HEK293 (cell line): ENCODE data around the gene CHCHD6.

ENCODE experiments used
- CTCF ChIA-PET: fragments of 350-600 bp; formaldehyde crosslinking; extraction: SDS; loops from one replicate; lab custom pipeline; 2021; ENCODE audit warnings: antibody characterized with exemption; lab: Yijun Ruan, JAX
- POLR2A ChIA-PET: fragments of 300-600 bp; formaldehyde crosslinking; extraction: SDS; loops from one replicate; lab custom pipeline; 2020; ENCODE audit warnings: antibody characterized with exemption, inconsistent platforms; lab: Yijun Ruan, JAX
- H3K27ac ChIP-seq: fragments of 200-500 bp; sonication (Bioruptor generic); 2 replicates; pipeline ENCODE4 v1.5.1; 2014; ENCODE audit warnings: low read depth, low read length, control low read depth, inconsistent platforms; ENCODE audit errors: extremely low read depth
- H3K36me3 ChIP-seq, 2 experiments: fragments of 200-500 bp in 1 of 2; sonication (Bioruptor generic) in 1 of 2; 1 replicate in 1 of 2; 2 replicates in 1 of 2; pipeline ENCODE4 v1.5.1; 2014 to 2017; ENCODE audit warnings: inconsistent platforms in 2 of 2, low read length in 2 of 2; ENCODE audit not compliant: control insufficient read depth in 2 of 2, insufficient read depth in 1 of 2
- H3K4me1 ChIP-seq: fragments of 200-500 bp; sonication (Bioruptor generic); 2 replicates; pipeline ENCODE4 v1.5.1; 2014; ENCODE audit warnings: mild to moderate bottlenecking, low read length, inconsistent platforms; ENCODE audit not compliant: control insufficient read depth, insufficient read depth
- H3K4me3 ChIP-seq: 2 replicates; pipeline ENCODE4 v1.5.1; 2011; ENCODE audit warnings: low read depth, mild to moderate bottlenecking, control low read depth, low read length, moderate library complexity
- H3K9me3 ChIP-seq: fragments of 200-500 bp; sonication (Bioruptor generic); 2 replicates; pipeline ENCODE4 v1.5.1; 2014; ENCODE audit warnings: low read depth, low read length, inconsistent platforms; ENCODE audit not compliant: control insufficient read depth, insufficient read depth
- KLF9 ChIP-seq: fragments of 450-650 bp; formaldehyde crosslinking; IDR thresholded peaks from 2 replicates; pipeline ENCODE4 v1.5.1; 2016; ENCODE audit warnings: missing biosample characterization, missing genetic modification characterization, low read depth
- SCRT2 ChIP-seq: fragments of 450-650 bp; formaldehyde crosslinking; IDR thresholded peaks from 2 replicates; pipeline ENCODE4 v1.5.1; 2016; ENCODE audit warnings: missing biosample characterization, missing genetic modification characterization
- SP2 ChIP-seq: fragments of 450-650 bp; formaldehyde crosslinking; IDR thresholded peaks from 2 replicates; pipeline ENCODE4 v1.5.1; 2016; ENCODE audit warnings: missing biosample characterization, missing genetic modification characterization
- ZNF184 ChIP-seq: fragments of 450-650 bp; IDR thresholded peaks from 2 replicates; pipeline ENCODE4 v1.5.1; 2018; ENCODE audit warnings: missing biosample characterization, mild to moderate bottlenecking, missing genetic modification characterization
- ZNF473 ChIP-seq: fragments of 450-650 bp; formaldehyde crosslinking; IDR thresholded peaks from 2 replicates; pipeline ENCODE4 v1.5.1; 2017; ENCODE audit warnings: missing biosample characterization, missing genetic modification characterization
- ZNF514 ChIP-seq: fragments of 450-650 bp; formaldehyde crosslinking; IDR thresholded peaks from 2 replicates; pipeline ENCODE4 v1.5.1; 2016; ENCODE audit warnings: missing biosample characterization, missing genetic modification characterization
- ZNF621 ChIP-seq: fragments of 450-650 bp; formaldehyde crosslinking; IDR thresholded peaks from 2 replicates; pipeline ENCODE4 v1.5.1; 2017; ENCODE audit warnings: missing biosample characterization, missing genetic modification characterization
- ZNF664 ChIP-seq: fragments of 450-650 bp; formaldehyde crosslinking; IDR thresholded peaks from 2 replicates; pipeline ENCODE4 v1.5.1; 2016; ENCODE audit warnings: missing biosample characterization, missing genetic modification characterization
- ZNF76 ChIP-seq: fragments of 450-650 bp; formaldehyde crosslinking; IDR thresholded peaks from 2 replicates; pipeline ENCODE4; 2016; ENCODE audit warnings: low read depth, missing biosample characterization, missing genetic modification characterization, borderline replicate concordance
- TF ChIP-seq, protein P1 (sequence below): fragments of 450-650 bp; formaldehyde crosslinking; IDR thresholded peaks from 2 replicates; pipeline ENCODE4 v1.5.1; 2016; ENCODE audit warnings: missing biosample characterization, missing genetic modification characterization, borderline replicate concordance
- TF ChIP-seq, protein P2 (sequence below): fragments of 450-650 bp; formaldehyde crosslinking; IDR thresholded peaks from 2 replicates; pipeline ENCODE4 v1.5.1; 2016; ENCODE audit warnings: missing biosample characterization, missing genetic modification characterization
- TF ChIP-seq, protein P3 (sequence below): fragments of 450-650 bp; formaldehyde crosslinking; IDR thresholded peaks from 2 replicates; pipeline ENCODE4 v1.5.1; 2016; ENCODE audit warnings: missing biosample characterization, missing genetic modification characterization
- TF ChIP-seq, protein P4 (sequence below): fragments of 450-650 bp; formaldehyde crosslinking; IDR thresholded peaks from 2 replicates; pipeline ENCODE4 v1.5.1; 2017; ENCODE audit warnings: missing biosample characterization, missing genetic modification characterization
- TF ChIP-seq, protein P5 (sequence below): fragments of 450-650 bp; formaldehyde crosslinking; IDR thresholded peaks from 2 replicates; pipeline ENCODE4 v1.5.1; 2016; ENCODE audit warnings: missing biosample characterization, missing genetic modification characterization
- TF ChIP-seq, protein P6 (sequence below): fragments of 450-650 bp; formaldehyde crosslinking; IDR thresholded peaks from 2 replicates; pipeline ENCODE4 v1.5.1; 2017; ENCODE audit warnings: missing biosample characterization, mild to moderate bottlenecking, missing genetic modification characterization, moderate library complexity
- TF ChIP-seq, protein P7 (sequence below): fragments of 450-650 bp; formaldehyde crosslinking; IDR thresholded peaks from 2 replicates; pipeline ENCODE4 v1.5.1; 2016; ENCODE audit warnings: missing biosample characterization, missing genetic modification characterization
- TF ChIP-seq, protein P8 (sequence below): fragments of 450-650 bp; formaldehyde crosslinking; conservative IDR thresholded peaks from 2 replicates; pipeline ENCODE4 v1.5.1; 2016; ENCODE audit warnings: low read depth, missing biosample characterization, missing genetic modification characterization

The CHCHD6 gene

DNA sequence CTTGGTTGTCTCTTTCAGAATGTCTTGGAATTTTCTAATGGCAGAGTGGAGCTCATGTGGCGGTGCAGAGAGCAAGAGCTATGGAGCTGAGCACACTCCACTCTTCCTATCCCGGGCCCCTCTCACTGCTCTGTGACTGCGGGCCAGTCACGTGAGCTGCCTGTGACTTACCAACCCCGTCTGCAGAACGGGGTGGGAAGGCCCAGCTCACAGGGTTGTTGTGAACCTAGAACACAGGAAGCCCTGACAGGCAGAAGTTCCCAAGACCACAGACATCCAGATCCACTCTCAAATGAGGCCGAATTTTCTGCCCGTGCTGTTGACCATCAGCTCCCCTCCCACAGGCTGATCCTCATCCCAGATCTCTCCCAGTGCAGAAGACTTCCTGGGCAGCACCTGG is 243.4 kb downstream of the CHCHD6 start (continued):
- TF ChIP-seq ZNF664 (no peak), KLF9 (tag by site-specific recombination) (no peak), ZNF473 (no peak), ZNF621 (tag by site-specific recombination) (no peak), SCRT2 (tag by site-specific recombination) (no peak), ZNF76 (tag by site-specific recombination) (no peak)
- TF ChIP-seq, protein P1, sequence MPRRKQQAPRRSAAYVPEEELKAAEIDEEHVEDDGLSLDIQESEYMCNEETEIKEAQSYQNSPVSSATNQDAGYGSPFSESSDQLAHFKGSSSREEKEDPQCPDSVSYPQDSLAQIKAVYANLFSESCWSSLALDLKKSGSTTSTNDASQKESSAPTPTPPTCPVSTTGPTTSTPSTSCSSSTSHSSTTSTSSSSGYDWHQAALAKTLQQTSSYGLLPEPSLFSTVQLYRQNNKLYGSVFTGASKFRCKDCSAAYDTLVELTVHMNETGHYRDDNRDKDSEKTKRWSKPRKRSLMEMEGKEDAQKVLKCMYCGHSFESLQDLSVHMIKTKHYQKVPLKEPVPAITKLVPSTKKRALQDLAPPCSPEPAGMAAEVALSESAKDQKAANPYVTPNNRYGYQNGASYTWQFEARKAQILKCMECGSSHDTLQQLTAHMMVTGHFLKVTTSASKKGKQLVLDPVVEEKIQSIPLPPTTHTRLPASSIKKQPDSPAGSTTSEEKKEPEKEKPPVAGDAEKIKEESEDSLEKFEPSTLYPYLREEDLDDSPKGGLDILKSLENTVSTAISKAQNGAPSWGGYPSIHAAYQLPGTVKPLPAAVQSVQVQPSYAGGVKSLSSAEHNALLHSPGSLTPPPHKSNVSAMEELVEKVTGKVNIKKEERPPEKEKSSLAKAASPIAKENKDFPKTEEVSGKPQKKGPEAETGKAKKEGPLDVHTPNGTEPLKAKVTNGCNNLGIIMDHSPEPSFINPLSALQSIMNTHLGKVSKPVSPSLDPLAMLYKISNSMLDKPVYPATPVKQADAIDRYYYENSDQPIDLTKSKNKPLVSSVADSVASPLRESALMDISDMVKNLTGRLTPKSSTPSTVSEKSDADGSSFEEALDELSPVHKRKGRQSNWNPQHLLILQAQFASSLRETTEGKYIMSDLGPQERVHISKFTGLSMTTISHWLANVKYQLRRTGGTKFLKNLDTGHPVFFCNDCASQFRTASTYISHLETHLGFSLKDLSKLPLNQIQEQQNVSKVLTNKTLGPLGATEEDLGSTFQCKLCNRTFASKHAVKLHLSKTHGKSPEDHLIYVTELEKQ, result no peak
- TF ChIP-seq, protein P2, sequence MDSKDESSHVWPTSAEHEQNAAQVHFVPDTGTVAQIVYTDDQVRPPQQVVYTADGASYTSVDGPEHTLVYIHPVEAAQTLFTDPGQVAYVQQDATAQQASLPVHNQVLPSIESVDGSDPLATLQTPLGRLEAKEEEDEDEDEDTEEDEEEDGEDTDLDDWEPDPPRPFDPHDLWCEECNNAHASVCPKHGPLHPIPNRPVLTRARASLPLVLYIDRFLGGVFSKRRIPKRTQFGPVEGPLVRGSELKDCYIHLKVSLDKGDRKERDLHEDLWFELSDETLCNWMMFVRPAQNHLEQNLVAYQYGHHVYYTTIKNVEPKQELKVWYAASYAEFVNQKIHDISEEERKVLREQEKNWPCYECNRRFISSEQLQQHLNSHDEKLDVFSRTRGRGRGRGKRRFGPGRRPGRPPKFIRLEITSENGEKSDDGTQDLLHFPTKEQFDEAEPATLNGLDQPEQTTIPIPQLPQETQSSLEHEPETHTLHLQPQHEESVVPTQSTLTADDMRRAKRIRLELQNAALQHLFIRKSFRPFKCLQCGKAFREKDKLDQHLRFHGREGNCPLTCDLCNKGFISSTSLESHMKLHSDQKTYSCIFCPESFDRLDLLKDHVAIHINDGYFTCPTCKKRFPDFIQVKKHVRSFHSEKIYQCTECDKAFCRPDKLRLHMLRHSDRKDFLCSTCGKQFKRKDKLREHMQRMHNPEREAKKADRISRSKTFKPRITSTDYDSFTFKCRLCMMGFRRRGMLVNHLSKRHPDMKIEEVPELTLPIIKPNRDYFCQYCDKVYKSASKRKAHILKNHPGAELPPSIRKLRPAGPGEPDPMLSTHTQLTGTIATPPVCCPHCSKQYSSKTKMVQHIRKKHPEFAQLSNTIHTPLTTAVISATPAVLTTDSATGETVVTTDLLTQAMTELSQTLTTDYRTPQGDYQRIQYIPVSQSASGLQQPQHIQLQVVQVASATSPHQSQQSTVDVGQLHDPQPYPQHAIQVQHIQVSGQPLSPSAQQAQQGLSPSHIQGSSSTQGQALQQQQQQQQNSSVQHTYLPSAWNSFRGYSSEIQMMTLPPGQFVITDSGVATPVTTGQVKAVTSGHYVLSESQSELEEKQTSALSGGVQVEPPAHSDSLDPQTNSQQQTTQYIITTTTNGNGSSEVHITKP (tag by site-specific recombination), result no peak
- TF ChIP-seq, protein P3, sequence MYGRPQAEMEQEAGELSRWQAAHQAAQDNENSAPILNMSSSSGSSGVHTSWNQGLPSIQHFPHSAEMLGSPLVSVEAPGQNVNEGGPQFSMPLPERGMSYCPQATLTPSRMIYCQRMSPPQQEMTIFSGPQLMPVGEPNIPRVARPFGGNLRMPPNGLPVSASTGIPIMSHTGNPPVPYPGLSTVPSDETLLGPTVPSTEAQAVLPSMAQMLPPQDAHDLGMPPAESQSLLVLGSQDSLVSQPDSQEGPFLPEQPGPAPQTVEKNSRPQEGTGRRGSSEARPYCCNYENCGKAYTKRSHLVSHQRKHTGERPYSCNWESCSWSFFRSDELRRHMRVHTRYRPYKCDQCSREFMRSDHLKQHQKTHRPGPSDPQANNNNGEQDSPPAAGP (tag by site-specific recombination), result no peak

DNA sequence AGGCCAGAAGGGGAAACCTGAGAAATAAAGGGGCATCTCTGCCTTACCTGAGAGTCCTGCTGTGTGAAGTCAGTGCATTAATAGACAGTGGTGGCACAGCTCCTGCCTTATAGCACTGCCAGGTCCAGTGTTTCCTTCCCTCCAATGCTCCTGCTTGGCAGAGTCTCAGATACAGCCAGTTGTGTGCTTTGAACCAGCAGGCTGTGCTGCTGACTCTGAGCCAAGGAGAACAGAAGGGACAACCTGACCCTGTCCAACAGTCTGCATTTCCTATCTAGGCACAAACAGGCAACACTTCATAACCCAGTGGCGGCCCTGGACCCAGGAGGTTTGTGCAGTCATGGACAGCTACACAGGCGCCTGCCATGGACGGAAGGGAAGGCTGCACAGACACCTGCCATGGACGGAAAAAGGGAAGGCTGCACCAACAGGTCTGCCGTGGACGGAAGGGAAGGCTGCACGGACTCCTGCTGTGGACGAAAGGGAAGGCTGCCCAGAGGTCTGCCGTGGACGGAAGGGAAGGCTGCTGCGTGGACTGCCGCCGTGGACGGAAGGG is 245.0 kb downstream of the CHCHD6 start:
- no peaks in the 10 kb centered on the region for H3K4me1 ChIP-seq
- POLR2A ChIA-PET, result no interaction called here
- H3K36me3 ChIP-seq, result peaks cover 0 to 11% of the 10 kb centered on the region in 2 experiments; a peak in 1 of 3 replicates
- H3K9me3 ChIP-seq, result no peaks in the 10 kb centered on the region
- H3K27ac ChIP-seq, result no peak overlapping the region
- H3K4me3 ChIP-seq, result no peak overlapping the region
- CTCF ChIA-PET, result no interaction called here
- TF ChIP-seq ZNF514 (tag by site-specific recombination) (no peak), SP2 (tag by site-specific recombination) (no peak), ZNF664 (no peak), ZNF184 (tag by site-specific recombination) (no peak)
- TF ChIP-seq, protein P4, sequence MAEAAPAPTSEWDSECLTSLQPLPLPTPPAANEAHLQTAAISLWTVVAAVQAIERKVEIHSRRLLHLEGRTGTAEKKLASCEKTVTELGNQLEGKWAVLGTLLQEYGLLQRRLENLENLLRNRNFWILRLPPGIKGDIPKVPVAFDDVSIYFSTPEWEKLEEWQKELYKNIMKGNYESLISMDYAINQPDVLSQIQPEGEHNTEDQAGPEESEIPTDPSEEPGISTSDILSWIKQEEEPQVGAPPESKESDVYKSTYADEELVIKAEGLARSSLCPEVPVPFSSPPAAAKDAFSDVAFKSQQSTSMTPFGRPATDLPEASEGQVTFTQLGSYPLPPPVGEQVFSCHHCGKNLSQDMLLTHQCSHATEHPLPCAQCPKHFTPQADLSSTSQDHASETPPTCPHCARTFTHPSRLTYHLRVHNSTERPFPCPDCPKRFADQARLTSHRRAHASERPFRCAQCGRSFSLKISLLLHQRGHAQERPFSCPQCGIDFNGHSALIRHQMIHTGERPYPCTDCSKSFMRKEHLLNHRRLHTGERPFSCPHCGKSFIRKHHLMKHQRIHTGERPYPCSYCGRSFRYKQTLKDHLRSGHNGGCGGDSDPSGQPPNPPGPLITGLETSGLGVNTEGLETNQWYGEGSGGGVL (tag by site-specific recombination), result no peak
- TF ChIP-seq, protein P5, sequence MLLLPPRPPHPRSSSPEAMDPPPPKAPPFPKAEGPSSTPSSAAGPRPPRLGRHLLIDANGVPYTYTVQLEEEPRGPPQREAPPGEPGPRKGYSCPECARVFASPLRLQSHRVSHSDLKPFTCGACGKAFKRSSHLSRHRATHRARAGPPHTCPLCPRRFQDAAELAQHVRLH (tag by site-specific recombination), result no peak
- TF ChIP-seq, protein P6, sequence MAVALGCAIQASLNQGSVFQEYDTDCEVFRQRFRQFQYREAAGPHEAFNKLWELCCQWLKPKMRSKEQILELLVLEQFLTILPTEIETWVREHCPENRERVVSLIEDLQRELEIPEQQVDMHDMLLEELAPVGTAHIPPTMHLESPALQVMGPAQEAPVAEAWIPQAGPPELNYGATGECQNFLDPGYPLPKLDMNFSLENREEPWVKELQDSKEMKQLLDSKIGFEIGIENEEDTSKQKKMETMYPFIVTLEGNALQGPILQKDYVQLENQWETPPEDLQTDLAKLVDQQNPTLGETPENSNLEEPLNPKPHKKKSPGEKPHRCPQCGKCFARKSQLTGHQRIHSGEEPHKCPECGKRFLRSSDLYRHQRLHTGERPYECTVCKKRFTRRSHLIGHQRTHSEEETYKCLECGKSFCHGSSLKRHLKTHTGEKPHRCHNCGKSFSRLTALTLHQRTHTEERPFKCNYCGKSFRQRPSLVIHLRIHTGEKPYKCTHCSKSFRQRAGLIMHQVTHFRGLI (tag by site-specific recombination), result no peak
- TF ChIP-seq, protein P7, sequence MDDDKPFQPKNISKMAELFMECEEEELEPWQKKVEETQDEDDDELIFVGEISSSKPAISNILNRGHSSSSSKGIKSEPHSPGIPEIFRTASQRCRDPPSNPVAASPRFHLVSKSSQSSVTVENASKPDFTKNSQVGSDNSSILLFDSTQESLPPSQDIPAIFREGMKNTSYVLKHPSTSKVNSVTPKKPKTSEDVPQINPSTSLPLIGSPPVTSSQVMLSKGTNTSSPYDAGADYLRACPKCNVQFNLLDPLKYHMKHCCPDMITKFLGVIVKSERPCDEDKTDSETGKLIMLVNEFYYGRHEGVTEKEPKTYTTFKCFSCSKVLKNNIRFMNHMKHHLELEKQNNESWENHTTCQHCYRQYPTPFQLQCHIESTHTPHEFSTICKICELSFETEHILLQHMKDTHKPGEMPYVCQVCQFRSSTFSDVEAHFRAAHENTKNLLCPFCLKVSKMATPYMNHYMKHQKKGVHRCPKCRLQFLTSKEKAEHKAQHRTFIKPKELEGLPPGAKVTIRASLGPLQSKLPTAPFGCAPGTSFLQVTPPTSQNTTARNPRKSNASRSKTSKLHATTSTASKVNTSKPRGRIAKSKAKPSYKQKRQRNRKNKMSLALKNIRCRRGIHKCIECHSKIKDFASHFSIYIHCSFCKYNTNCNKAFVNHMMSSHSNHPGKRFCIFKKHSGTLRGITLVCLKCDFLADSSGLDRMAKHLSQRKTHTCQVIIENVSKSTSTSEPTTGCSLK, result no peak
- TF ChIP-seq, protein P8, sequence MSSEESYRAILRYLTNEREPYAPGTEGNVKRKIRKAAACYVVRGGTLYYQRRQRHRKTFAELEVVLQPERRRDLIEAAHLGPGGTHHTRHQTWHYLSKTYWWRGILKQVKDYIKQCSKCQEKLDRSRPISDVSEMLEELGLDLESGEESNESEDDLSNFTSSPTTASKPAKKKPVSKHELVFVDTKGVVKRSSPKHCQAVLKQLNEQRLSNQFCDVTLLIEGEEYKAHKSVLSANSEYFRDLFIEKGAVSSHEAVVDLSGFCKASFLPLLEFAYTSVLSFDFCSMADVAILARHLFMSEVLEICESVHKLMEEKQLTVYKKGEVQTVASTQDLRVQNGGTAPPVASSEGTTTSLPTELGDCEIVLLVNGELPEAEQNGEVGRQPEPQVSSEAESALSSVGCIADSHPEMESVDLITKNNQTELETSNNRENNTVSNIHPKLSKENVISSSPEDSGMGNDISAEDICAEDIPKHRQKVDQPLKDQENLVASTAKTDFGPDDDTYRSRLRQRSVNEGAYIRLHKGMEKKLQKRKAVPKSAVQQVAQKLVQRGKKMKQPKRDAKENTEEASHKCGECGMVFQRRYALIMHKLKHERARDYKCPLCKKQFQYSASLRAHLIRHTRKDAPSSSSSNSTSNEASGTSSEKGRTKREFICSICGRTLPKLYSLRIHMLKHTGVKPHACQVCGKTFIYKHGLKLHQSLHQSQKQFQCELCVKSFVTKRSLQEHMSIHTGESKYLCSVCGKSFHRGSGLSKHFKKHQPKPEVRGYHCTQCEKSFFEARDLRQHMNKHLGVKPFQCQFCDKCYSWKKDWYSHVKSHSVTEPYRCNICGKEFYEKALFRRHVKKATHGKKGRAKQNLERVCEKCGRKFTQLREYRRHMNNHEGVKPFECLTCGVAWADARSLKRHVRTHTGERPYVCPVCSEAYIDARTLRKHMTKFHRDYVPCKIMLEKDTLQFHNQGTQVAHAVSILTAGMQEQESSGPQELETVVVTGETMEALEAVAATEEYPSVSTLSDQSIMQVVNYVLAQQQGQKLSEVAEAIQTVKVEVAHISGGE (tag by site-specific recombination), result no peak
